ENCODE results near the gene TEPSIN.

Gene TEPSIN

GRCh38 chr17:81222620-81222905, 16.3 kb downstream of the TEPSIN start:
- H3K4me1 ChIP-seq (ENCODE audit: control insufficient read depth in 1 of 2, insufficient read depth in 2 of 2, low read length in 2 of 2): peaks cover 15 to 21% of the 10 kb centered on the region in 2 donors
- peak overlapping the region; percentile 5 to 61 for H3K9ac ChIP-seq (ENCODE audit: low read depth in 1 of 2, low read length in 2 of 2)
- H3K4me3 ChIP-seq (ENCODE audit: low read depth in 1 of 2, low read length in 2 of 2): peak overlapping the region; percentile 75 to 77
- no peaks in the 10 kb centered on the region for H3K36me3 ChIP-seq (ENCODE audit: control insufficient read depth in 1 of 2, insufficient read depth in 2 of 2, low read length in 2 of 2)
- no peaks in the 10 kb centered on the region for H3K27me3 ChIP-seq (ENCODE audit: control insufficient read depth in 1 of 2, insufficient read depth in 2 of 2, low read length in 2 of 2)
- no peaks in the 10 kb centered on the region for H3K9me3 ChIP-seq (ENCODE audit: control insufficient read depth in 1 of 2, low read length in 2 of 2)
- H3K27ac ChIP-seq (ENCODE audit: low read depth, low read length): no peak overlapping the region

DNA sequence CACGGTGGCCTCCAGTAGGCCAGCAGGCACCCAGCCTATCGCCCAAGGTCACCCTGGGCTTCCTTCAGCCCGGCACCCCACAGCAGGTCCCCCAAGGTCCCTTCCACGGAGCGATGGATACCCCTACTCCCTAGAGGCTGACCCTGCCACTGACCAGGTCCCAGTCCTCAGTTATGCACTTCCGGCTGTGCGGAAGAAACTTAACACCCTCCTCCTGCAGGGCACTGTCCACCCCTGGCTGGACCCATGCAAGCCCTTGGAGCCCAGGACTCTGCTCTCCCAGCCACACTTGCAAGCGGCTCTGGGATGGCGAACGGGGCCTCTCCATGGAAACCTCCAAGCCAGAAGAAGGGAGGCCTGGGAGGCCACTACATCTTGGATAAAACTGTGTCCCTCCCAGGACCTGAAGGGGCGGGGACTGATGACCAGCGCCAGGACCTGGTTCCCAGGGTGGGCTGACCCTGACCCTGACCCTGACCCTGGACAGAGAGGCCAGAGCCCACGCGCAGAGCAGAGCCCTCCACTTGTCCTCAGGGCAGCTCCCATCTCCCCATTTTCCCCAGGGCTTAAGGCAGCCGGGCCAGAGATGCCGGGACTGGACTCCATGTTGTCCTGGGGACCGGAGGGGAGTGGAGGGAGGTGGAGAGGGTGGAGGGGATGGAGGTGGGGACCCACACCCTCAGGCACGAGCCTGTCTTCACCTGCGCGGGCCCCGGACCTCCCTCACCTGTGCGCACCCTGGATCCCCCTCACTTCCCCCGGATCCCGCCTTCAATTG, 16.8 kb downstream of the TEPSIN start:
- Histone ChIP-seq H3K9me3 (ENCODE audit: control insufficient read depth in 1 of 2, low read length in 2 of 2) (no peaks in the 10 kb centered on the region), H3K9ac (ENCODE audit: low read depth in 1 of 2, low read length in 2 of 2) (peak overlapping the region; percentile 5 to 61), H3K27me3 (ENCODE audit: control insufficient read depth in 1 of 2, insufficient read depth in 2 of 2, low read length in 2 of 2) (no peaks in the 10 kb centered on the region), H3K4me1 (ENCODE audit: control insufficient read depth in 1 of 2, insufficient read depth in 2 of 2, low read length in 2 of 2) (peaks cover 15 to 21% of the 10 kb centered on the region in 2 donors), H3K27ac (ENCODE audit: low read depth, low read length) (no peak overlapping the region), H3K36me3 (ENCODE audit: control insufficient read depth in 1 of 2, insufficient read depth in 2 of 2, low read length in 2 of 2) (peaks cover 0 to under 1% of the 10 kb centered on the region in 2 donors), H3K4me3 (ENCODE audit: low read depth in 1 of 2, low read length in 2 of 2) (peak overlapping the region; percentile 75 to 77)

- H3K9me3 ChIP-seq (ENCODE audit: control insufficient read depth in 1 of 2, low read length in 2 of 2): no peaks in the 10 kb centered on the region
- no peak overlapping the region for H3K9ac ChIP-seq (ENCODE audit: low read depth in 1 of 2, low read length in 2 of 2)
- peaks cover 0 to 5% of the 10 kb centered on the region in 2 donors for H3K36me3 ChIP-seq (ENCODE audit: control insufficient read depth in 1 of 2, insufficient read depth in 2 of 2, low read length in 2 of 2)
- H3K27ac ChIP-seq (ENCODE audit: low read depth, low read length): no peak overlapping the region
- peaks cover 15 to 21% of the 10 kb centered on the region in 2 donors for H3K4me1 ChIP-seq (ENCODE audit: control insufficient read depth in 1 of 2, insufficient read depth in 2 of 2, low read length in 2 of 2)
- no peaks in the 10 kb centered on the region for H3K27me3 ChIP-seq (ENCODE audit: control insufficient read depth in 1 of 2, insufficient read depth in 2 of 2, low read length in 2 of 2)
- H3K4me3 ChIP-seq (ENCODE audit: low read depth in 1 of 2, low read length in 2 of 2): peak overlapping the region; percentile 75 to 77
These were observed 17.4 kb downstream of the TEPSIN start for GRCh38 chr17:81221371-81221841.

DNA sequence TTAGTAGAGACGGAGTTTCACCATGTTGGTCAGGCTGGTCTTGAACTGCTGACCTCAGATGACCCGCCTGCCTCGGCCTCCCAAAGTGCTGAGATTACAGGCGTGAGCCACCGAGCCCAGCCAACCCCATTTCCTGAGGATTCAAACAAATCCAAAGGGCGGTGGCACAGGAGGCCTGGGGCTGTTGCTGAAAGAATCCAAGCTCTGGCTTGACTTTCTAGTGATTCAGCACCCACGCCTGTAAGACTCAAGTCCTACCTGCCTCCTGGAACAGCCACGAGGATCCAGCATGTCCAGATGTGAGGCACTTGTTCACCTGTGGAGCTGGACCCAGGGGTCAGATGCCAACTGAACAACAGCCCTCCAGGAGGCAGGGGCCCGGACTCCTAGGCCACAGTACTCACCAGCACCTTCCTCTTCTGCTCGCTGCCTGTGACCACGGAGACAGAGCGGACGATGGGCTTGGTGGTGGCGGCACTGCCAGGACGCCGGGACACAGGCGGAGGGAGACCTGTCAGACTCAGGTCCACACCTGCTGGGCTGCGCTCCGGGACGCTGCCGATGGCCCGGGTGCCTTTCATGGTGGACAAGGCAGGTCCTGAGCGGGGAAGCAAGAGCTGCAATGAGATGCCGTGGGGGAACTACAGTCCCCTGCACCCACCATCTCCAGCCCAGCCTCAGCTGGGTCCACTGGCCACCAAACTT, 19.2 kb downstream of the TEPSIN start:
- Histone ChIP-seq H3K27me3 (ENCODE audit: control insufficient read depth in 1 of 2, insufficient read depth in 2 of 2, low read length in 2 of 2) (no peaks in the 10 kb centered on the region), H3K36me3 (ENCODE audit: control insufficient read depth in 1 of 2, insufficient read depth in 2 of 2, low read length in 2 of 2) (peaks cover 0 to 5% of the 10 kb centered on the region in 2 donors), H3K27ac (ENCODE audit: low read depth, low read length) (no peak overlapping the region), H3K4me1 (ENCODE audit: control insufficient read depth in 1 of 2, insufficient read depth in 2 of 2, low read length in 2 of 2) (peaks cover 15 to 21% of the 10 kb centered on the region in 2 donors), H3K4me3 (ENCODE audit: low read depth in 1 of 2, low read length in 2 of 2) (no peak overlapping the region), H3K9ac (ENCODE audit: low read depth in 1 of 2, low read length in 2 of 2) (no peak overlapping the region), H3K9me3 (ENCODE audit: control insufficient read depth in 1 of 2, low read length in 2 of 2) (no peaks in the 10 kb centered on the region)

- Histone ChIP-seq H3K4me3 (ENCODE audit: low read depth in 1 of 2, low read length in 2 of 2) (no peak overlapping the region), H3K27ac (ENCODE audit: low read depth, low read length) (no peak overlapping the region), H3K9ac (ENCODE audit: low read depth in 1 of 2, low read length in 2 of 2) (no peak overlapping the region), H3K4me1 (ENCODE audit: control insufficient read depth in 1 of 2, insufficient read depth in 2 of 2, low read length in 2 of 2) (peaks cover 15 to 21% of the 10 kb centered on the region in 2 donors), H3K9me3 (ENCODE audit: control insufficient read depth in 1 of 2, low read length in 2 of 2) (no peaks in the 10 kb centered on the region), H3K36me3 (ENCODE audit: control insufficient read depth in 1 of 2, insufficient read depth in 2 of 2, low read length in 2 of 2) (peaks cover 0 to 5% of the 10 kb centered on the region in 2 donors), H3K27me3 (ENCODE audit: control insufficient read depth in 1 of 2, insufficient read depth in 2 of 2, low read length in 2 of 2) (no peaks in the 10 kb centered on the region)
These were observed 19.9 kb downstream of the TEPSIN start for GRCh38 chr17:81218991-81219390.

DNA sequence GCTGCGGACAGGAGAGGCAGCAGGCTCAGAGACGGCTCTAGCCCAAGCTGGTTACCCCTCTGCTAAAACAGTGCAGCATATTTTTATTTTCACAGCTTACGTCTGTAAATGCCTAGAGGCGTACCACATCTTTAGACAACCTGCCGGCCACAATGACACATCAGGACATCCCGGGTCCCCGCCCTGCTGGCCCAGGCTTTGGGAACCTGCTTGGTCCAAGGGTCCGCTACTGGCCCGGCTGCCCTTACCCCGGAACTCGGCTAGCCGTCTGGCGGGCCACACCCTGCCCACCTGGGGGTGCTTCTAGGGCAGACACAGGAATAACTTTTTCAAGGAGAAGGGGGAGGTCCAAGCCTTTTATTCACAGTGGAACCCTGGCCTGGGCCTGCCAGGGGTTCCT, 20.4 kb downstream of the TEPSIN start:
- Histone ChIP-seq H3K4me1 (ENCODE audit: control insufficient read depth in 1 of 2, insufficient read depth in 2 of 2, low read length in 2 of 2) (peaks cover 12 to 17% of the 10 kb centered on the region in 2 donors), H3K27me3 (ENCODE audit: control insufficient read depth in 1 of 2, insufficient read depth in 2 of 2, low read length in 2 of 2) (no peaks in the 10 kb centered on the region), H3K9me3 (ENCODE audit: control insufficient read depth in 1 of 2, low read length in 2 of 2) (no peaks in the 10 kb centered on the region), H3K36me3 (ENCODE audit: control insufficient read depth in 1 of 2, insufficient read depth in 2 of 2, low read length in 2 of 2) (peaks cover 0 to 5% of the 10 kb centered on the region in 2 donors), H3K27ac (ENCODE audit: low read depth, low read length) (no peak overlapping the region), H3K9ac (ENCODE audit: low read depth in 1 of 2, low read length in 2 of 2) (no peak overlapping the region), H3K4me3 (ENCODE audit: low read depth in 1 of 2, low read length in 2 of 2) (no peak overlapping the region)

- Histone ChIP-seq H3K4me1 (ENCODE audit: control insufficient read depth in 1 of 2, insufficient read depth in 2 of 2, low read length in 2 of 2) (peaks cover 10 to 14% of the 10 kb centered on the region in 2 donors), H3K36me3 (ENCODE audit: control insufficient read depth in 1 of 2, insufficient read depth in 2 of 2, low read length in 2 of 2) (peaks cover 0 to 5% of the 10 kb centered on the region in 2 donors), H3K9me3 (ENCODE audit: control insufficient read depth in 1 of 2, low read length in 2 of 2) (no peaks in the 10 kb centered on the region), H3K27ac (ENCODE audit: low read depth, low read length) (no peak overlapping the region), H3K4me3 (ENCODE audit: low read depth in 1 of 2, low read length in 2 of 2) (no peak overlapping the region), H3K9ac (ENCODE audit: low read depth in 1 of 2, low read length in 2 of 2) (no peak overlapping the region), H3K27me3 (ENCODE audit: control insufficient read depth in 1 of 2, insufficient read depth in 2 of 2, low read length in 2 of 2) (no peaks in the 10 kb centered on the region)
These were observed 21.4 kb downstream of the TEPSIN start for GRCh38 chr17:81217491-81217890.

- peaks cover 0 to 5% of the 10 kb centered on the region in 2 donors for H3K36me3 ChIP-seq (ENCODE audit: control insufficient read depth in 1 of 2, insufficient read depth in 2 of 2, low read length in 2 of 2)
- no peak overlapping the region for H3K9ac ChIP-seq (ENCODE audit: low read depth in 1 of 2, low read length in 2 of 2)
- H3K4me1 ChIP-seq (ENCODE audit: control insufficient read depth in 1 of 2, insufficient read depth in 2 of 2, low read length in 2 of 2): no peaks in the 10 kb centered on the region
- H3K4me3 ChIP-seq (ENCODE audit: low read depth in 1 of 2, low read length in 2 of 2): no peak overlapping the region
- no peaks in the 10 kb centered on the region for H3K27me3 ChIP-seq (ENCODE audit: control insufficient read depth in 1 of 2, insufficient read depth in 2 of 2, low read length in 2 of 2)
- H3K9me3 ChIP-seq (ENCODE audit: control insufficient read depth in 1 of 2, low read length in 2 of 2): no peaks in the 10 kb centered on the region
- H3K27ac ChIP-seq (ENCODE audit: low read depth, low read length): no peak overlapping the region
These were observed 24.9 kb downstream of the TEPSIN start for GRCh38 chr17:81213978-81214377.

DNA sequence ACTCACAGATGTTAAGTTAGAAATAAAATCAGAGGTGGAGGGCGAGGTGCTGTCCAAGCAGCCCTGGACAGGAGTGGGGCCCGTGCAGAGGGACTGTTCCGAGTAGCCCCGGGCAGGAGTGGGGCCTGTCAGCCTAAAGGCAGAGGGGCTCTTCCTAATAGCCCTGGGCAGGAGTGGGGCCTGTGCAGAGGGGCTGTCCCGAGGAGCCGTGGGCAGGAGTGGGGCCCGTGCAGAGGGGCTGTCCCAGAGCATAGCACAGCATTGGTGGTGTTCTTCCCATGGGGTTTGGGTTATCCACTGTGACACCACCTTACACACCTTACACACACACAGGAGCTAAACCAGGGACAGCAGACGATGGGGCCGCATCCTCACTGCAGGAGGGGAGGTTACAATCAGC, 26.5 kb downstream of the TEPSIN start:
- Histone ChIP-seq H3K36me3 (ENCODE audit: control insufficient read depth in 1 of 2, insufficient read depth in 2 of 2, low read length in 2 of 2) (peaks cover 0 to 9% of the 10 kb centered on the region in 2 donors), H3K27ac (ENCODE audit: low read depth, low read length) (no peak overlapping the region), H3K4me1 (ENCODE audit: control insufficient read depth in 1 of 2, insufficient read depth in 2 of 2, low read length in 2 of 2) (no peaks in the 10 kb centered on the region), H3K9ac (ENCODE audit: low read depth in 1 of 2, low read length in 2 of 2) (no peak overlapping the region), H3K4me3 (ENCODE audit: low read depth in 1 of 2, low read length in 2 of 2) (no peak overlapping the region), H3K9me3 (ENCODE audit: control insufficient read depth in 1 of 2, low read length in 2 of 2) (no peaks in the 10 kb centered on the region), H3K27me3 (ENCODE audit: control insufficient read depth in 1 of 2, insufficient read depth in 2 of 2, low read length in 2 of 2) (no peaks in the 10 kb centered on the region)

DNA sequence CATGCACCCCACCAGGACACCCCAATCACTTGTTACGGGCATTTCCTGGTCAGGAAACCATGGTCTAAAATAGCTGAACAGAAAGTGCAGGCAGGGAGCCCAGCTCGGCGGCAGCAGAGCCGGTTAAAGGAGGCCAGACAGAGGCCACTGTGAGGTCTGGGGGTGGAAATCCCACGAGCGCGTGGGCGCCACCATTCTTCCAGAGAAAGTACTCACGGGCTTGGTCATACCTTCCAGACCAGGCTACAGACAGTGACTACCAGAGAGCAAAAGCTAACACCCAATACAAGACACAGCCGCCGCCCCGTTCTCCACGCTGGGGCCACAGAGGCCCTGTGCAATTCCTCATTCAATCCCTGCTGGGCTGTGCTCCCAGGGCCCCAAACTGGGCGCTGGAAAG, 28.0 kb downstream of the TEPSIN start:
- Histone ChIP-seq H3K4me1 (ENCODE audit: control insufficient read depth in 1 of 2, insufficient read depth in 2 of 2, low read length in 2 of 2) (no peaks in the 10 kb centered on the region), H3K36me3 (ENCODE audit: control insufficient read depth in 1 of 2, insufficient read depth in 2 of 2, low read length in 2 of 2) (peaks cover 0 to 11% of the 10 kb centered on the region in 2 donors), H3K27ac (ENCODE audit: low read depth, low read length) (no peak overlapping the region), H3K4me3 (ENCODE audit: low read depth in 1 of 2, low read length in 2 of 2) (no peak overlapping the region), H3K27me3 (ENCODE audit: control insufficient read depth in 1 of 2, insufficient read depth in 2 of 2, low read length in 2 of 2) (no peaks in the 10 kb centered on the region), H3K9ac (ENCODE audit: low read depth in 1 of 2, low read length in 2 of 2) (no peak overlapping the region), H3K9me3 (ENCODE audit: control insufficient read depth in 1 of 2, low read length in 2 of 2) (no peaks in the 10 kb centered on the region)
